Endothelial cell of umbilical vein (primary cell): Measurements from ENCODE around the gene ZNF280D. TPM values are rescaled to one million over a fixed set of nuclear protein-coding genes. Genes with fewer than 3 reads are reported as not detected.

Experiments
- BruUV-seq: library from RNA; stranded (reverse); fragments of 400-500 nt; replicated peaks from 2 replicates; lab custom pipeline; 2021; lab: Mats Ljungman, UMichigan
- CTCF ChIA-PET: fragments of 300-600, 350-600 bp; sonication (Branson Sonifier 250); formaldehyde crosslinking; loops from one replicate; lab custom pipeline; 2021; ENCODE audit warnings: antibody characterized with exemption, inconsistent platforms; lab: Charles Lee
- POLR2A ChIA-PET: fragments of 300-600, 350-600 bp; sonication (Branson Sonifier 250); formaldehyde crosslinking; loops from one replicate; lab custom pipeline; 2021; ENCODE audit warnings: antibody characterized with exemption, inconsistent platforms; lab: Charles Lee
- DNase-seq: peaks from one replicate; pipeline ENCODE4 v3.0.0-alpha.2; 2011; ENCODE audit warnings: low read depth, low spot score
- FAIRE-seq: peaks from 2 replicates; lab custom pipeline; 2011; peaks lifted over from hg19 to GRCh38; lab: Jason Lieb, UNC
- H2AFZ ChIP-seq: 2 replicates; pipeline ENCODE4 v1.6.0; 2012; ENCODE audit warnings: low read depth, low read length, control low read depth, inconsistent platforms
- H3K27ac ChIP-seq: 2 replicates; pipeline ENCODE4 v1.5.1; 2011; ENCODE audit warnings: low read depth, mild to moderate bottlenecking, control low read depth, low read length, moderate library complexity; ENCODE audit not compliant: insufficient read depth
- H3K27me3 ChIP-seq, 2 experiments: 2 replicates each; pipeline versions ENCODE4 v1.6.0 to v1.6.1; 2011; ENCODE audit warnings: low read length in 2 of 2, mixed read lengths in 1 of 2; ENCODE audit not compliant: control insufficient read depth in 2 of 2, insufficient read depth in 2 of 2
- H3K36me3 ChIP-seq, 2 experiments: 2 replicates in 1 of 2; 3 replicates in 1 of 2; pipeline ENCODE4 v1.5.1; 2011; ENCODE audit warnings: low read length in 2 of 2, mild to moderate bottlenecking in 1 of 2, moderate library complexity in 1 of 2; ENCODE audit not compliant: control insufficient read depth in 2 of 2, insufficient read depth in 2 of 2; ENCODE audit errors: extremely low read depth in 1 of 2
- H3K4me1 ChIP-seq: 3 replicates; pipeline ENCODE4 v1.5.1; 2011; ENCODE audit warnings: mild to moderate bottlenecking, low read length; ENCODE audit not compliant: control insufficient read depth, insufficient read depth; ENCODE audit errors: extremely low read depth
- H3K4me2 ChIP-seq: 2 replicates; pipeline ENCODE4 v1.6.1; 2011; ENCODE audit warnings: low read length, control low read depth, mixed read lengths; ENCODE audit not compliant: insufficient read depth
- H3K4me3 ChIP-seq, 3 experiments: fragments of 200-600 bp in 1 of 3; sonication (generic), shearing (Covaris generic) in 1 of 3; replicated peaks in 1 of 3; 2 replicates each; pipeline ENCODE4 v1.5.1; 2011 to 2016; ENCODE audit warnings: control low read depth in 3 of 3, low read length in 3 of 3, mild to moderate bottlenecking in 2 of 3, inconsistent platforms in 1 of 3, low read depth in 1 of 3, moderate library complexity in 1 of 3; ENCODE audit not compliant: insufficient read depth in 1 of 3
- H3K79me2 ChIP-seq: 2 replicates; pipeline ENCODE4 v1.6.0; 2012; ENCODE audit warnings: low read length, inconsistent platforms; ENCODE audit not compliant: control insufficient read depth, insufficient read depth
- H3K9ac ChIP-seq: replicated peaks from 2 replicates; pipeline ENCODE3; 2011; ENCODE audit warnings: low read length, control low read depth; ENCODE audit not compliant: insufficient read depth; ENCODE audit errors: extremely low read depth
- H3K9me1 ChIP-seq: replicated peaks from 3 replicates; pipeline ENCODE4 v1.6.0; 2011; ENCODE audit warnings: mild to moderate bottlenecking, low read length; ENCODE audit not compliant: control insufficient read depth, insufficient read depth; ENCODE audit errors: extremely low read depth
- H3K9me3 ChIP-seq: replicated peaks from 2 replicates; pipeline ENCODE4 v1.5.1; 2012; ENCODE audit warnings: low read length, inconsistent platforms; ENCODE audit not compliant: control insufficient read depth, insufficient read depth
- H4K20me1 ChIP-seq: replicated peaks from 2 replicates; pipeline ENCODE3; 2011; ENCODE audit warnings: mild to moderate bottlenecking, low read length; ENCODE audit not compliant: control insufficient read depth, insufficient read depth; ENCODE audit errors: extremely low read depth
- CTCF ChIP-seq, 2 donors: IDR thresholded peaks; 1 replicate in 1 of 2; 2 replicates in 1 of 2; pipeline ENCODE4 v1.5.1; 2011; ENCODE audit warnings: low read length in 2 of 2, mild to moderate bottlenecking in 2 of 2, moderate library complexity in 2 of 2, control low read depth in 1 of 2, inconsistent platforms in 1 of 2, low read depth in 1 of 2; ENCODE audit not compliant: insufficient read depth in 1 of 2; ENCODE audit errors: extremely low read depth in 1 of 2
- EZH2 ChIP-seq: IDR thresholded peaks from 2 replicates; pipeline ENCODE4 v1.6.1; 2012; ENCODE audit warnings: borderline replicate concordance, low read depth, mild to moderate bottlenecking, moderate library complexity, low read length, inconsistent platforms; ENCODE audit not compliant: severe bottlenecking
- FOS ChIP-seq: IDR thresholded peaks from 2 replicates; pipeline ENCODE4 v1.6.1; 2011; ENCODE audit warnings: mild to moderate bottlenecking, low read length, moderate library complexity, borderline replicate concordance; ENCODE audit not compliant: insufficient read depth
- GATA2 ChIP-seq: IDR thresholded peaks from 2 replicates; pipeline ENCODE4 v1.7.0; 2011; ENCODE audit warnings: low read depth, mild to moderate bottlenecking, moderate library complexity, mixed read lengths, low read length; ENCODE audit not compliant: insufficient read length, insufficient read depth
- JUN ChIP-seq: IDR thresholded peaks from 2 replicates; pipeline ENCODE4 v1.6.1; 2011; ENCODE audit warnings: borderline replicate concordance, low read depth; ENCODE audit not compliant: insufficient read length, insufficient read depth
- MAX ChIP-seq: IDR thresholded peaks from 2 replicates; pipeline ENCODE4 v1.6.1; 2011; ENCODE audit not compliant: insufficient read depth, insufficient read length
- MYC ChIP-seq: IDR thresholded peaks from one replicate; pipeline ENCODE4 v1.6.1; 2011; ENCODE audit warnings: mild to moderate bottlenecking, low read depth, low read length
- POLR2A ChIP-seq: IDR thresholded peaks from 2 replicates; pipeline ENCODE4 v1.6.1; 2012; ENCODE audit warnings: low read depth, mild to moderate bottlenecking, control low read depth, low read length
- POLR2AphosphoS5 ChIP-seq: IDR thresholded peaks from 2 replicates; pipeline ENCODE4 v1.6.1; 2012; ENCODE audit warnings: low read depth, mild to moderate bottlenecking, control low read depth, low read length, moderate library complexity; ENCODE audit not compliant: insufficient read depth
- dilution Hi-C: fragments of 300-500 bp; cut with MboI; formaldehyde crosslinking; loops from one replicate; pipeline ENCODE4 v1.15.0; 2019; ENCODE audit warnings: low sequenced_read_pairs; ENCODE audit not compliant: extremely low pct_ligation_motif_present
- intact Hi-C: fragments of 100-400 bp; cut with micrococcal nuclease; formaldehyde crosslinking; loops from one replicate; pipeline ENCODE4 v1.10.0; 2022
- polyA plus RNA-seq, 4 experiments: library from polyadenylated mRNA; depleted of rRNA in 3 of 4; stranded (reverse) in 3 of 4; unstranded in 1 of 4; fragments of >200 nt; gene quantifications; 2 replicates each; pipeline versions ENCODE4 v1.2.1 to v1.2.3, GENCODE V29; 2011 to 2012; ENCODE audit warnings: missing spikeins in 1 of 4
- total RNA-seq: library from RNA; stranded (reverse); gene quantifications from 2 replicates; pipeline ENCODE4 v1.2.3, GENCODE V29; 2021

The ZNF280D gene
- total and polyA plus RNA-seq, 2 donors (not counting 3 experiments of a cell fraction or from before 2014, with no cell fraction given), result 9.6 to 42.1 TPM

DNA sequence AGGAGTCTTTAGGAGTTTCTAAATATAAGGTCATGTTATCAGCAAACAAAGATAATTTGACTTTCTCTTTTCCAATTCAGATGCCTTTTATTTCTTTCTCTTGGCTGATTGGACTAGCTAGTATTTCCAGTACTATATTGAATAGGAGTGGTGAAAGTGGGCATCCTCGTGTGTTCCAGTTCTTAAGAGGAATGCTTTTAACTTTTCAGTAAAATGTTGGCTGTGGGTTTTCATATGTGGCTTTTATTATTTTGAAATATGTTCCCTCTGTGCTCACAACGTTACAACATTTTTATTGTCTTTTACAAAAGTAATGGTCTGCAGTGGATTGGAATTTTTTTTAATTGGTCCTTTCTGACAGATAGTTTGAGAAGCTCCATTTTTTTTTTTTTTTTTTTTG lies 8.2 kb upstream of the ZNF280D start:
- H3K4me1 ChIP-seq, result peaks cover 13% of the 10 kb centered on the region
- TF ChIP-seq FOS (no peak), JUN (no peak), EZH2 (no peak), MYC (no peak), CTCF (IDR thresholded peaks at IDR 0.05; ENCODE audit: extremely low read depth in 1 of 2, insufficient read depth in 1 of 2, low read depth in 1 of 2, low read length in 2 of 2) (no peak), MAX (no peak), POLR2A (no peak), GATA2 (no peak), POLR2AphosphoS5 (no peak)
- POLR2A ChIA-PET, result no interaction called here

More for the DNA sequence above, 8.2 kb upstream of the ZNF280D start:
- H3K4me2 ChIP-seq, result no peak overlapping the region
- no peak overlapping the region for H2AFZ ChIP-seq
- no peaks in the 10 kb centered on the region for H3K9me1 ChIP-seq
- H3K9me3 ChIP-seq, result no peaks in the 10 kb centered on the region
- no TSS peak for BruUV-seq
- dilution Hi-C loops (no loop called here), intact Hi-C loops (no loop called here)
- H3K4me3 ChIP-seq, result no peak overlapping the region
- no peak overlapping the region for H3K27ac ChIP-seq
- CTCF ChIA-PET, result interaction anchor here (1.9 kb wide), 1 partner anchor 12 kb away, joined by 6 read pairs; no protein-coding TSS in a partner anchor
- H4K20me1 ChIP-seq, result no peaks in the 10 kb centered on the region
- no peaks in the 10 kb centered on the region for H3K36me3 ChIP-seq
- H3K27me3 ChIP-seq, result no peaks in the 10 kb centered on the region
- no peak for DNase-seq
- H3K9ac ChIP-seq, result no peak overlapping the region
- H3K79me2 ChIP-seq, result no peaks in the 10 kb centered on the region
- no peak for FAIRE-seq
